H1 (cell line): ENCODE data around the gene CBFB. TPM values are rescaled to one million over a fixed set of nuclear protein-coding genes. Genes with fewer than 3 reads are reported as not detected.
A peak's percentile ranks its signal among the peaks of the same experiment; 100 is the strongest.

Experiments
- CTCF ChIA-PET: fragments of 300-600 bp; sonication (Branson Sonifier 250); formaldehyde crosslinking; loops from one replicate; lab custom pipeline; 2021; ENCODE audit not compliant: partially characterized antibody; lab: Charles Lee
- POLR2A ChIA-PET: fragments of 300-600 bp; sonication (Branson Sonifier 250); formaldehyde crosslinking; loops from one replicate; lab custom pipeline; 2021; ENCODE audit warnings: inconsistent platforms; ENCODE audit not compliant: partially characterized antibody; lab: Charles Lee
- DNase-seq, 2 experiments: peaks; one replicate each; pipeline versions ENCODE4 v3.0.0 to v3.0.0-alpha.2; 2010 to 2022; ENCODE audit warnings: low spot score in 2 of 2, low read depth in 1 of 2, mixed read lengths in 1 of 2
- FAIRE-seq: peaks from 2 replicates; lab custom pipeline; 2011; peaks lifted over from hg19 to GRCh38; lab: Jason Lieb, UNC
- H2AFZ ChIP-seq: 2 replicates; pipeline ENCODE4 v1.8.1; 2012; ENCODE audit warnings: low read length, inconsistent platforms
- H2AK5ac ChIP-seq: 2 replicates; pipeline ENCODE4 v1.6.1; 2013; ENCODE audit warnings: low read depth, low read length
- H2BK120ac ChIP-seq: replicated peaks from 2 replicates; pipeline ENCODE3; 2013; ENCODE audit warnings: low read depth, low read length, inconsistent platforms
- H2BK12ac ChIP-seq: 2 replicates; pipeline ENCODE4 v1.6.1; 2013; ENCODE audit warnings: low read depth, low read length
- H2BK15ac ChIP-seq: 2 replicates; pipeline ENCODE4 v1.6.1; 2013; ENCODE audit warnings: low read length
- H2BK20ac ChIP-seq: 2 replicates; pipeline ENCODE4 v1.6.1; 2013; ENCODE audit warnings: low read length
- H2BK5ac ChIP-seq: 2 replicates; pipeline ENCODE4 v1.6.1; 2013; ENCODE audit warnings: low read depth, low read length
- H3K14ac ChIP-seq: 2 replicates; pipeline ENCODE4 v1.6.1; 2013; ENCODE audit warnings: inconsistent platforms; ENCODE audit not compliant: insufficient read length
- H3K18ac ChIP-seq: 2 replicates; pipeline ENCODE4 v1.6.1; 2013; ENCODE audit warnings: low read length; ENCODE audit errors: extremely low read depth
- H3K23ac ChIP-seq: 2 replicates; pipeline ENCODE4 v1.6.1; 2013; ENCODE audit warnings: inconsistent platforms; ENCODE audit not compliant: insufficient read length
- H3K23me2 ChIP-seq: 2 replicates; pipeline ENCODE4 v1.6.1; 2013; ENCODE audit warnings: low read depth, low read length
- H3K27ac ChIP-seq: 2 replicates; pipeline ENCODE4 v1.6.1; 2011; ENCODE audit warnings: low read depth, low read length, inconsistent platforms
- H3K27me3 ChIP-seq, 4 experiments: replicated peaks in 1 of 4; 1 replicate in 1 of 4; 2 replicates in 3 of 4; pipeline versions ENCODE4 v1.6.1 to v1.8.1; 2011 to 2013; ENCODE audit warnings: low read length in 3 of 4, mild to moderate bottlenecking in 3 of 4, inconsistent platforms in 2 of 4, mixed read lengths in 2 of 4, moderate library complexity in 1 of 4; ENCODE audit not compliant: control insufficient read depth in 3 of 4, insufficient read depth in 3 of 4; ENCODE audit errors: extremely low read depth in 1 of 4
- H3K36me3 ChIP-seq, 4 experiments: 2 replicates each; pipeline versions ENCODE4 v1.6.1 to v1.8.1; 2011 to 2013; ENCODE audit warnings: mild to moderate bottlenecking in 4 of 4, low read length in 3 of 4, moderate library complexity in 2 of 4, control low read depth in 1 of 4, inconsistent platforms in 1 of 4; ENCODE audit not compliant: insufficient read depth in 4 of 4, control insufficient read depth in 2 of 4
- H3K4ac ChIP-seq: replicated peaks from 2 replicates; pipeline ENCODE3; 2013; ENCODE audit warnings: low read length, low read depth, mixed read lengths, inconsistent platforms; ENCODE audit not compliant: insufficient read length
- H3K4me1 ChIP-seq, 4 experiments: replicated peaks in 1 of 4; 1 replicate in 1 of 4; 2 replicates in 3 of 4; pipeline versions ENCODE4 v1.6.1 to v1.8.1; 2011 to 2013; ENCODE audit warnings: low read length in 3 of 4, inconsistent platforms in 2 of 4, mixed read lengths in 1 of 4; ENCODE audit not compliant: insufficient read depth in 4 of 4, control insufficient read depth in 3 of 4
- H3K4me2 ChIP-seq, 2 experiments: 2 replicates each; pipeline versions ENCODE4 v1.6.1 to v1.8.1; 2011 to 2013; ENCODE audit warnings: low read depth in 2 of 2, low read length in 2 of 2, control low read depth in 1 of 2, inconsistent platforms in 1 of 2, mild to moderate bottlenecking in 1 of 2; ENCODE audit not compliant: insufficient read depth in 1 of 2
- H3K4me3 ChIP-seq, 4 experiments: fragments of 200-600, 300-600 bp in 1 of 4; sonication (generic), shearing (Covaris generic), sonication (Bioruptor Twin) in 1 of 4; 2 replicates each; pipeline versions ENCODE4 v1.5.1 to v1.8.1; 2011 to 2016; ENCODE audit warnings: low read length in 4 of 4, low read depth in 3 of 4, control low read depth in 2 of 4, inconsistent platforms in 2 of 4, mild to moderate bottlenecking in 2 of 4, mixed read lengths in 1 of 4, moderate library complexity in 1 of 4; ENCODE audit not compliant: insufficient read depth in 2 of 4; ENCODE audit errors: extremely low read depth in 1 of 4
- H3K56ac ChIP-seq: replicated peaks from 2 replicates; pipeline ENCODE3; 2013; ENCODE audit warnings: low read depth, mild to moderate bottlenecking, mixed read lengths, low read length, inconsistent platforms; ENCODE audit not compliant: insufficient read length
- H3K79me1 ChIP-seq: 2 replicates; pipeline ENCODE4 v1.6.1; 2013; ENCODE audit warnings: low read depth, low read length, control low read depth
- H3K79me2 ChIP-seq, 2 experiments: 2 replicates each; pipeline versions ENCODE4 v1.6.1 to v1.8.1; 2012 to 2013; ENCODE audit warnings: low read length in 2 of 2, mild to moderate bottlenecking in 2 of 2, inconsistent platforms in 1 of 2; ENCODE audit not compliant: insufficient read depth in 2 of 2, control insufficient read depth in 1 of 2
- H3K9ac ChIP-seq, 4 experiments: replicated peaks in 1 of 4; 1 replicate in 1 of 4; 2 replicates in 3 of 4; pipeline versions ENCODE4 v1.6.1 to v1.8.1; 2011 to 2013; ENCODE audit warnings: low read depth in 3 of 4, low read length in 3 of 4, control low read depth in 2 of 4, mild to moderate bottlenecking in 2 of 4, moderate library complexity in 2 of 4, inconsistent platforms in 1 of 4; ENCODE audit errors: extremely low read depth in 1 of 4
- H3K9me3 ChIP-seq, 2 experiments: 2 replicates each; pipeline versions ENCODE4 v1.6.1 to v1.8.1; 2012 to 2013; ENCODE audit warnings: mild to moderate bottlenecking in 2 of 2, moderate library complexity in 2 of 2, control low read depth in 1 of 2, inconsistent platforms in 1 of 2, low read depth in 1 of 2, low read length in 1 of 2, mixed read lengths in 1 of 2; ENCODE audit not compliant: insufficient read depth in 2 of 2
- H4K20me1 ChIP-seq, 2 experiments: replicated peaks in 1 of 2; 2 replicates each; pipeline versions ENCODE3 to v1.8.1; 2011 to 2013; ENCODE audit warnings: inconsistent platforms in 2 of 2, low read length in 2 of 2, mild to moderate bottlenecking in 1 of 2; ENCODE audit not compliant: insufficient read depth in 2 of 2, control insufficient read depth in 1 of 2
- H4K5ac ChIP-seq: 2 replicates; pipeline ENCODE4 v1.6.1; 2013; ENCODE audit warnings: low read length, low read depth, mixed read lengths, inconsistent platforms; ENCODE audit not compliant: insufficient read length
- H4K8ac ChIP-seq: 2 replicates; pipeline ENCODE4 v1.8.0; 2013; ENCODE audit warnings: mild to moderate bottlenecking, moderate library complexity, low read length, inconsistent platforms; ENCODE audit not compliant: insufficient read depth; ENCODE audit errors: extremely low read depth
- H4K91ac ChIP-seq: replicated peaks from 2 replicates; pipeline ENCODE3; 2013; ENCODE audit warnings: low read length, mixed read lengths, inconsistent platforms; ENCODE audit not compliant: insufficient read length
- ATF3 ChIP-seq: IDR thresholded peaks from 2 replicates; pipeline ENCODE4 v1.6.1; 2011; ENCODE audit warnings: low read depth, mild to moderate bottlenecking, low read length; ENCODE audit not compliant: insufficient read depth
- CEBPB ChIP-seq: IDR thresholded peaks from 2 replicates; pipeline ENCODE4 v1.6.1; 2012; ENCODE audit warnings: low read depth, low read length
- CTCF ChIP-seq, 3 experiments: IDR thresholded peaks; 1 replicate in 2 of 3; 2 replicates in 1 of 3; pipeline versions ENCODE4 v1.5.1 to v1.6.1; 2011; ENCODE audit warnings: low read length in 3 of 3, mild to moderate bottlenecking in 3 of 3, inconsistent platforms in 2 of 3, low read depth in 1 of 3, moderate library complexity in 1 of 3; ENCODE audit not compliant: insufficient read depth in 1 of 3; ENCODE audit errors: control extremely low read depth in 1 of 3
- RFX5 ChIP-seq: IDR thresholded peaks from 2 replicates; pipeline ENCODE4 v1.6.1; 2011; ENCODE audit warnings: low read depth, low read length, improper control_type of control experiment, borderline replicate concordance
- TAF1 ChIP-seq: IDR thresholded peaks from 2 replicates; pipeline ENCODE4 v1.6.1; 2011; ENCODE audit warnings: mild to moderate bottlenecking, low read depth, low read length
- WGBS, 2 experiments: shearing (Covaris generic) in 1 of 2; methylation state at CpG; one replicate each; pipeline versions ENCODE4 v1.1.6 to v1.1.7; 2013 to 2015; ENCODE audit warnings: low lambda C conversion rate in 2 of 2, mixed read lengths in 2 of 2, inconsistent platforms in 1 of 2, low coverage in 1 of 2, missing lambda C conversion rate in 1 of 2; ENCODE audit not compliant: insufficient replicate concordance in 2 of 2, insufficient coverage in 1 of 2, insufficient read length in 1 of 2; ENCODE audit errors: extremely low coverage in 1 of 2, missing lambda C conversion rate in 1 of 2; 5-methylcytosine and 5-hydroxymethylcytosine counted together
- polyA plus RNA-seq, 7 experiments: library from polyadenylated mRNA; depleted of rRNA in 3 of 7; stranded (reverse) in 5 of 7; unstranded in 2 of 7; fragments of >200 nt in 5 of 7; fragments of 200-250 nt in 2 of 7; gene quantifications; 1 replicate in 5 of 7; 2 replicates in 1 of 7; 4 replicates in 1 of 7; pipeline versions ENCODE4 v1.2.1 to v1.2.3, GENCODE V29; 2011 to 2013; ENCODE audit warnings: missing spikeins in 2 of 7, mixed read lengths in 2 of 7
- total RNA-seq: library from RNA; stranded (reverse); fragmentation: NEBNext Ultra II Directional; extraction: Animal tissue kit (Norgen Biotek cat#: 25700); gene quantifications from 2 replicates; pipeline ENCODE4 v1.2.1, GENCODE V29; 2021

Gene CBFB
- total and polyA plus RNA-seq, 2 of the 8 experiments (the other 6 are each of a cell fraction or from before 2014, with no cell fraction given): 11.5 to 31.6 TPM

- ChIA-PET CTCF (interaction anchor here (0.7 to 2.0 kb wide), 3 partner anchors 9 to 174 kb away, joined by 3 to 7 read pairs (median 3); no protein-coding TSS in a partner anchor), POLR2A (no interaction called here)
- H3K4me3 ChIP-seq: no peak overlapping the region; a peak in 1 of 8 replicates
- H3K27ac ChIP-seq: no peak overlapping the region
- H4K5ac ChIP-seq: no peak overlapping the region
- FAIRE-seq: no peak
- no peak overlapping the region for H3K4ac ChIP-seq
- H4K8ac ChIP-seq: no peak overlapping the region
- no peaks in the 10 kb centered on the region for H3K79me2 ChIP-seq
- peaks cover 9 to 51% (median 39%) of the 10 kb centered on the region in 4 experiments for H3K27me3 ChIP-seq
- H3K4me1 ChIP-seq: peaks cover 0 to 14% (median 9%) of the 10 kb centered on the region in 4 experiments; a peak in 5 of 7 replicates
- H3K9ac ChIP-seq: no peak overlapping the region
- no peak overlapping the region for H2AFZ ChIP-seq
- H3K14ac ChIP-seq: no peak overlapping the region
- H3K56ac ChIP-seq: no peak overlapping the region
- no peak for DNase-seq
- H3K4me2 ChIP-seq: peak overlapping the region in 1 of 2 experiments; percentile 90; a peak in 1 of 4 replicates
- no peak overlapping the region for H3K18ac ChIP-seq
- no peak overlapping the region for H2BK5ac ChIP-seq
- H3K79me1 ChIP-seq: no peaks in the 10 kb centered on the region
- H3K36me3 ChIP-seq: no peaks in the 10 kb centered on the region
- no peak overlapping the region for H3K23ac ChIP-seq
- peaks cover 8% of the 10 kb centered on the region; the same call in 1 of the 2 replicates for H3K23me2 ChIP-seq
- H4K91ac ChIP-seq: no peak overlapping the region
- 82% methylated on average over 3 of the region's 3 CpGs; no CpG with 5 or more reads in 1 of the 2 experiments for WGBS, 2 experiments
- 0 out of 2 replicates have a peak overlapping the region, but pooled peaks have one; percentile 13 for H2BK15ac ChIP-seq
- no peaks in the 10 kb centered on the region for H3K9me3 ChIP-seq
- no peak overlapping the region for H2BK12ac ChIP-seq
- no peak overlapping the region for H2BK120ac ChIP-seq
- no peak overlapping the region for H2AK5ac ChIP-seq
- no peak overlapping the region for H2BK20ac ChIP-seq
- H4K20me1 ChIP-seq: no peaks in the 10 kb centered on the region
- TF ChIP-seq CEBPB (no peak), CTCF (IDR thresholded peaks at IDR 0.05; ENCODE audit: control extremely low read depth in 1 of 3, insufficient read depth in 1 of 3, low read depth in 1 of 3, low read length in 3 of 3) (no peak), RFX5 (no peak), ATF3 (no peak), TAF1 (no peak)
Measured at GRCh38 chr16:67001726-67002125, 27.2 kb upstream of the CBFB start.
